Measurements from ENCODE around the gene DHRSX. TPM values are rescaled to one million over a fixed set of nuclear protein-coding genes. Genes with fewer than 3 reads are reported as not detected.
"Not testable (repeated sequence)": the region's sequence is repeated elsewhere in the genome, so short reads cannot be mapped to it uniquely, and the experiment has no call there.

The DHRSX gene
- total and polyA plus RNA-seq, 9 of the 15 experiments (the other 6 are each of a cell fraction or from before 2014, with no cell fraction given) = 0.59 to 11.0 (median 6.2) TPM

DNA sequence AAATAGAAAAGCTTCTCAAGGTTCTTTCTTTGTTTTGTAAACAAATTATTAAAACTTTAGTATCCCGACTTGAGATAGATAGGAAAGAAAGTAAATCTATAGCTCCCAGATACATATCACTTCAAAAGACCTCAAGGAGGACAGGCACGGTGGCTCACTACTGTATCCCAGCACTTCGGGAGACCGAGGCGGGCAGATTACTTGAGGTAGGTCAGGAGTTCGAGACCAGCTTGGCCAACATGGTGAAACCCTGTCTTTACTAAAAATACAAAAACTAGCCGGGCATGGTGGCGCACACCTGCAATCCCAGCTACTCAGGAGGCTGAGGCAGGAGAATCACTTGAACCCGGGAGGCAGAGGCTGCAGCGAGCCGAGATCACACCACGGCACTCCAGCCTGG, 260.0 kb downstream of the DHRSX start:
- H2AFZ ChIP-seq (ENCODE audit: low read depth, low read length); ATAC-seq; H3K27me3 ChIP-seq (ENCODE audit: control insufficient read depth in 2 of 2, insufficient read depth in 2 of 2, low read length in 2 of 2); H3K9me3 ChIP-seq (replicated peaks; ENCODE audit: control insufficient read depth, insufficient read depth, low read depth, low read length); DNase-seq (ENCODE audit: extremely low read depth in 1 of 4, low spot score in 3 of 4); H3K36me3 ChIP-seq (ENCODE audit: control insufficient read depth, insufficient read depth, low read length); in situ Hi-C loops (cut with MboI); CTCF ChIA-PET (ENCODE audit: low intra/inter-chr PET ratio); H3K4me2 ChIP-seq (ENCODE audit: insufficient read depth, low read length); H3K4me3 ChIP-seq; FAIRE-seq; H3K27ac ChIP-seq (ENCODE audit: extremely low read depth, low read depth, low read length); H3K9ac ChIP-seq (ENCODE audit: insufficient read depth in 1 of 2, low read depth in 2 of 2, low read length in 2 of 2); POLR2A ChIA-PET; intact Hi-C loops (cut with micrococcal nuclease); H3K4me1 ChIP-seq (replicated peaks in 1 of 2; ENCODE audit: control insufficient read depth in 2 of 2, insufficient read depth in 2 of 2, low read length in 2 of 2); H3K79me2 ChIP-seq (ENCODE audit: control insufficient read depth, insufficient read depth, low read length); BruUV-seq (replicated peaks); H4K20me1 ChIP-seq (replicated peaks; ENCODE audit: control insufficient read depth, insufficient read depth, low read length); H3K9me1 ChIP-seq (ENCODE audit: control insufficient read depth, insufficient read depth, low read length): not testable (repeated sequence)
- 28% methylated on average over 4 of the region's 12 CpGs for WGBS (ENCODE audit: insufficient coverage, low coverage, missing lambda C conversion rate)

DNA sequence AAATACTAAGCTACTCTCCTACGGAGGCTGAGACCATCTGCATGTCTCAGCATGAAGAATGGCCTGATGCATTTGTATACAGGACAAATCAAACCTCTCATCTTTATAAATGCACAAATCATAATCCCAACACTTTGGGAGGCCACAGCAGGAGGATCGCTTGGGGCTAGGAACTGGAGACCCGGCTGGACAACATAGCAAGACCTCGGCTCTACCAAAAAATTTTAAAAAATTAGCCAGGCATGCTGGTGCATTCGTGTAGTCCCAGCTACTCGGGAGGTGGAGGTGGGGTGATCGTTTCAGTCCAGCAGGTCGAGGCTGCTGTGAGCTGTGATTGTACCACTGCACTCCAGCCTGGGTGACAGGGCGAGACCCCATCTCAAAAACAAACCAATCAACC, 262.8 kb downstream of the DHRSX start:
- in situ Hi-C loops (cut with MboI) (no loop called here), intact Hi-C loops (cut with micrococcal nuclease) (no loop called here)
- ChIA-PET POLR2A (no interaction called here), CTCF (ENCODE audit: low intra/inter-chr PET ratio) (no interaction called here)
- no TSS peak for BruUV-seq (replicated peaks)
- H3K9me3 ChIP-seq (replicated peaks; ENCODE audit: control insufficient read depth, insufficient read depth, low read depth, low read length) = no peaks in the 10 kb centered on the region
- H3K9me1 ChIP-seq (ENCODE audit: control insufficient read depth, insufficient read depth, low read length) = no peaks in the 10 kb centered on the region
- H3K9ac ChIP-seq (ENCODE audit: insufficient read depth in 1 of 2, low read depth in 2 of 2, low read length in 2 of 2) = no peak overlapping the region
- no peak for FAIRE-seq
- no peaks in the 10 kb centered on the region for H4K20me1 ChIP-seq (replicated peaks; ENCODE audit: control insufficient read depth, insufficient read depth, low read length)
- WGBS (ENCODE audit: insufficient coverage, low coverage, missing lambda C conversion rate) = 60% methylated on average over 8 of the region's 9 CpGs
- no peaks in the 10 kb centered on the region for H3K79me2 ChIP-seq (ENCODE audit: control insufficient read depth, insufficient read depth, low read length)
- H3K4me1 ChIP-seq (replicated peaks in 1 of 2; ENCODE audit: control insufficient read depth in 2 of 2, insufficient read depth in 2 of 2, low read length in 2 of 2) = peaks cover 0 to 2% of the 10 kb centered on the region in 2 experiments; a peak in 4 of 5 replicates
- no peak for ATAC-seq
- H3K4me3 ChIP-seq = no peak overlapping the region
- H2AFZ ChIP-seq (ENCODE audit: low read depth, low read length) = no peak overlapping the region
- no peak for DNase-seq (ENCODE audit: extremely low read depth in 1 of 4, low spot score in 3 of 4)
- no peaks in the 10 kb centered on the region for H3K36me3 ChIP-seq (ENCODE audit: control insufficient read depth, insufficient read depth, low read length)
- no peak overlapping the region for H3K4me2 ChIP-seq (ENCODE audit: insufficient read depth, low read length)
- no peaks in the 10 kb centered on the region for H3K27me3 ChIP-seq (ENCODE audit: control insufficient read depth in 2 of 2, insufficient read depth in 2 of 2, low read length in 2 of 2)
- no peak overlapping the region for H3K27ac ChIP-seq (ENCODE audit: extremely low read depth, low read depth, low read length)
- TF ChIP-seq ZKSCAN8 (CRISPR knock-in tag; IDR thresholded peaks at IDR 0.05) = no peak
- TF ChIP-seq, protein P1, sequence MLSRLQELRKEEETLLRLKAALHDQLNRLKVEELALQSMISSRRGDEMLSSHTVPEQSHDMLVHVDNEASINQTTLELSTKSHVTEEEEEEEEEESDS (CRISPR knock-in tag; IDR thresholded peaks at IDR 0.05) = no peak
- no peak for TF ChIP-seq ZEB2 (IDR thresholded peaks at IDR 0.05)
- TF ChIP-seq SAFB2 (IDR thresholded peaks at IDR 0.05; ENCODE audit: borderline replicate concordance, low read depth, low read length, severe bottlenecking) = no peak
- no peak for TF ChIP-seq ZFPM2 (CRISPR knock-in tag; IDR thresholded peaks at IDR 0.05)
- no peak for TF ChIP-seq ZNF165 (CRISPR knock-in tag; IDR thresholded peaks at IDR 0.05; ENCODE audit: borderline replicate concordance)
- TF ChIP-seq SREBF1 (IDR thresholded peaks at IDR 0.05; ENCODE audit: borderline replicate concordance, low read depth, low read length) = no peak
- no peak for TF ChIP-seq PTTG1 (tag; IDR thresholded peaks at IDR 0.05; ENCODE audit: low read depth)
- TF ChIP-seq, protein P2, sequence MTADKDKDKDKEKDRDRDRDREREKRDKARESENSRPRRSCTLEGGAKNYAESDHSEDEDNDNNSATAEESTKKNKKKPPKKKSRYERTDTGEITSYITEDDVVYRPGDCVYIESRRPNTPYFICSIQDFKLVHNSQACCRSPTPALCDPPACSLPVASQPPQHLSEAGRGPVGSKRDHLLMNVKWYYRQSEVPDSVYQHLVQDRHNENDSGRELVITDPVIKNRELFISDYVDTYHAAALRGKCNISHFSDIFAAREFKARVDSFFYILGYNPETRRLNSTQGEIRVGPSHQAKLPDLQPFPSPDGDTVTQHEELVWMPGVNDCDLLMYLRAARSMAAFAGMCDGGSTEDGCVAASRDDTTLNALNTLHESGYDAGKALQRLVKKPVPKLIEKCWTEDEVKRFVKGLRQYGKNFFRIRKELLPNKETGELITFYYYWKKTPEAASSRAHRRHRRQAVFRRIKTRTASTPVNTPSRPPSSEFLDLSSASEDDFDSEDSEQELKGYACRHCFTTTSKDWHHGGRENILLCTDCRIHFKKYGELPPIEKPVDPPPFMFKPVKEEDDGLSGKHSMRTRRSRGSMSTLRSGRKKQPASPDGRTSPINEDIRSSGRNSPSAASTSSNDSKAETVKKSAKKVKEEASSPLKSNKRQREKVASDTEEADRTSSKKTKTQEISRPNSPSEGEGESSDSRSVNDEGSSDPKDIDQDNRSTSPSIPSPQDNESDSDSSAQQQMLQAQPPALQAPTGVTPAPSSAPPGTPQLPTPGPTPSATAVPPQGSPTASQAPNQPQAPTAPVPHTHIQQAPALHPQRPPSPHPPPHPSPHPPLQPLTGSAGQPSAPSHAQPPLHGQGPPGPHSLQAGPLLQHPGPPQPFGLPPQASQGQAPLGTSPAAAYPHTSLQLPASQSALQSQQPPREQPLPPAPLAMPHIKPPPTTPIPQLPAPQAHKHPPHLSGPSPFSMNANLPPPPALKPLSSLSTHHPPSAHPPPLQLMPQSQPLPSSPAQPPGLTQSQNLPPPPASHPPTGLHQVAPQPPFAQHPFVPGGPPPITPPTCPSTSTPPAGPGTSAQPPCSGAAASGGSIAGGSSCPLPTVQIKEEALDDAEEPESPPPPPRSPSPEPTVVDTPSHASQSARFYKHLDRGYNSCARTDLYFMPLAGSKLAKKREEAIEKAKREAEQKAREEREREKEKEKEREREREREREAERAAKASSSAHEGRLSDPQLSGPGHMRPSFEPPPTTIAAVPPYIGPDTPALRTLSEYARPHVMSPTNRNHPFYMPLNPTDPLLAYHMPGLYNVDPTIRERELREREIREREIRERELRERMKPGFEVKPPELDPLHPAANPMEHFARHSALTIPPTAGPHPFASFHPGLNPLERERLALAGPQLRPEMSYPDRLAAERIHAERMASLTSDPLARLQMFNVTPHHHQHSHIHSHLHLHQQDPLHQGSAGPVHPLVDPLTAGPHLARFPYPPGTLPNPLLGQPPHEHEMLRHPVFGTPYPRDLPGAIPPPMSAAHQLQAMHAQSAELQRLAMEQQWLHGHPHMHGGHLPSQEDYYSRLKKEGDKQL (CRISPR knock-in tag; IDR thresholded peaks at IDR 0.05; ENCODE audit: borderline replicate concordance) = no peak
- TF ChIP-seq ZNF76 (CRISPR knock-in tag; IDR thresholded peaks at IDR 0.05; ENCODE audit: borderline replicate concordance) = no peak
- TF ChIP-seq ARHGAP35 (IDR thresholded peaks at IDR 0.05; ENCODE audit: partially characterized antibody) = no peak
- no peak for TF ChIP-seq HNRNPLL (IDR thresholded peaks at IDR 0.05; ENCODE audit: low read depth, low read length, poor library complexity, severe bottlenecking)
